ENCODE measurements around the gene WDPCP.

DNA sequence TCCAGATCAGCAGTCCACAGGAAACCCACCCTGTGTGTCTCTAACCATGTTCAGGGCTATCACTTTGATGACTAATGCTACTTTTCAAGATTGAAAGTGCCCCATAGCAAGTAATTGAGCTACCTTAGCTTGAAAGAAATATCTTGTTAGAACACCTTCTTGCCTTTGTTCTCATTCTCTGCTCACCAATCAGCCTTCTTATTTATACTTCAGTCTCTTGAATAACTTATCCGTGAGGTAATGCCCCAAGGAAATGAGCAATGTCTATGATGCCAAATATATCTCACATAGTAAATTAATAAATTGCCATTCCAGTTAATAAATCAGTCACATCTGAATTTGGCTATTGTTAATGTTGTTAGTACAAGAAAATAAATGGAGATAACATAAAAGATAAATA is 141.6 kb downstream of the WDPCP start:
- TF ChIP-seq, protein P1, sequence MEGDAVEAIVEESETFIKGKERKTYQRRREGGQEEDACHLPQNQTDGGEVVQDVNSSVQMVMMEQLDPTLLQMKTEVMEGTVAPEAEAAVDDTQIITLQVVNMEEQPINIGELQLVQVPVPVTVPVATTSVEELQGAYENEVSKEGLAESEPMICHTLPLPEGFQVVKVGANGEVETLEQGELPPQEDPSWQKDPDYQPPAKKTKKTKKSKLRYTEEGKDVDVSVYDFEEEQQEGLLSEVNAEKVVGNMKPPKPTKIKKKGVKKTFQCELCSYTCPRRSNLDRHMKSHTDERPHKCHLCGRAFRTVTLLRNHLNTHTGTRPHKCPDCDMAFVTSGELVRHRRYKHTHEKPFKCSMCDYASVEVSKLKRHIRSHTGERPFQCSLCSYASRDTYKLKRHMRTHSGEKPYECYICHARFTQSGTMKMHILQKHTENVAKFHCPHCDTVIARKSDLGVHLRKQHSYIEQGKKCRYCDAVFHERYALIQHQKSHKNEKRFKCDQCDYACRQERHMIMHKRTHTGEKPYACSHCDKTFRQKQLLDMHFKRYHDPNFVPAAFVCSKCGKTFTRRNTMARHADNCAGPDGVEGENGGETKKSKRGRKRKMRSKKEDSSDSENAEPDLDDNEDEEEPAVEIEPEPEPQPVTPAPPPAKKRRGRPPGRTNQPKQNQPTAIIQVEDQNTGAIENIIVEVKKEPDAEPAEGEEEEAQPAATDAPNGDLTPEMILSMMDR (conservative IDR thresholded peaks at IDR 0.05; ENCODE audit: low read length): no peak
- no peak for TF ChIP-seq EZH2phosphoT487 (IDR thresholded peaks at IDR 0.05; ENCODE audit: borderline replicate concordance, low read depth, low read length)

All from OCI-LY7 (cell line).